HepG2 (cell line): ENCODE measurements around the gene TXNDC11. TPM values are rescaled to one million over a fixed set of nuclear protein-coding genes. Genes with fewer than 3 reads are reported as not detected.

Experiments used
- ATAC-seq: fragments of 200-7000 bp; cut with Tn5 transposase; 3 replicates; pipeline ENCODE4 v1.9.1; 2020; ENCODE audit warnings: mild to moderate bottlenecking, moderate library complexity
- BruUV-seq: library from RNA; stranded (reverse); fragments of 400-500 nt; replicated peaks from 2 replicates; lab custom pipeline; 2021; lab: Mats Ljungman, UMichigan
- CTCF ChIA-PET: fragments of 300-600 bp; formaldehyde crosslinking; extraction: SDS; loops from one replicate; lab custom pipeline; 2021; ENCODE audit warnings: low total read pairs, inconsistent platforms, low intra/inter-chr PET ratio; lab: Yijun Ruan, JAX
- POLR2A ChIA-PET: fragments of 350-600 bp; sonication (Branson Sonifier 250); formaldehyde crosslinking; loops from one replicate; lab custom pipeline; 2020; ENCODE audit warnings: antibody characterized with exemption, inconsistent platforms; lab: Yijun Ruan, JAX
- DNase-seq: peaks from one replicate; pipeline ENCODE4 v3.0.0-alpha.2; 2015; ENCODE audit warnings: low spot score
- FAIRE-seq: peaks from 3 replicates; lab custom pipeline; 2011; peaks lifted over from hg19 to GRCh38; lab: Jason Lieb, UNC
- H2AFZ ChIP-seq: one replicate; pipeline ENCODE4 v1.6.1; 2011; ENCODE audit warnings: low read length, inconsistent platforms
- H3K27ac ChIP-seq: fragments of 300-600 bp; 3 replicates; pipeline ENCODE4 v1.8.0; 2011; ENCODE audit warnings: mixed run types, mild to moderate bottlenecking, mixed read lengths, low read length, inconsistent platforms; ENCODE audit not compliant: insufficient read depth; ENCODE audit errors: extremely low read length
- H3K27me3 ChIP-seq, 2 experiments: fragments of 200-600 bp in 1 of 2; 2 replicates in 1 of 2; 3 replicates in 1 of 2; pipeline versions ENCODE4 v1.6.0 to v1.8.0; 2011; ENCODE audit warnings: low read length in 2 of 2, mild to moderate bottlenecking in 2 of 2, moderate library complexity in 2 of 2, inconsistent platforms in 1 of 2; ENCODE audit not compliant: insufficient read depth in 2 of 2, control insufficient read depth in 1 of 2
- H3K36me3 ChIP-seq, 2 experiments: fragments of 200-600 bp in 1 of 2; replicated peaks in 1 of 2; 2 replicates in 1 of 2; 3 replicates in 1 of 2; pipeline versions ENCODE4 v1.5.1 to v1.8.0; 2011; ENCODE audit warnings: low read length in 2 of 2, inconsistent platforms in 1 of 2; ENCODE audit not compliant: insufficient read depth in 2 of 2, control insufficient read depth in 1 of 2
- H3K4me1 ChIP-seq: 2 replicates; pipeline ENCODE4 v1.5.1; 2012; ENCODE audit warnings: low read length, inconsistent platforms; ENCODE audit not compliant: insufficient read depth
- H3K4me2 ChIP-seq: 2 replicates; pipeline ENCODE4 v1.6.0; 2011; ENCODE audit warnings: low read depth, low read length, inconsistent platforms
- H3K4me3 ChIP-seq, 3 experiments: fragments of 200-600 bp in 1 of 3; sonication (generic), shearing (Covaris generic) in 1 of 3; replicated peaks in 1 of 3; 2 replicates each; pipeline ENCODE4 v1.5.1; 2011 to 2016; ENCODE audit warnings: low read length in 3 of 3, inconsistent platforms in 2 of 3, low read depth in 2 of 3, mild to moderate bottlenecking in 2 of 3, control low read depth in 1 of 3, mixed read lengths in 1 of 3; ENCODE audit not compliant: insufficient read depth in 1 of 3
- H3K79me2 ChIP-seq: one replicate; pipeline ENCODE4 v1.6.1; 2011; ENCODE audit warnings: low read length, inconsistent platforms; ENCODE audit not compliant: insufficient read depth
- H3K9ac ChIP-seq: 2 replicates; pipeline ENCODE4 v1.6.0; 2011; ENCODE audit warnings: mild to moderate bottlenecking, low read depth, low read length, inconsistent platforms; ENCODE audit not compliant: insufficient read depth
- H3K9me3 ChIP-seq: 2 replicates; pipeline ENCODE4 v1.5.1; 2012; ENCODE audit warnings: mild to moderate bottlenecking, low read length
- H4K20me1 ChIP-seq: 2 replicates; pipeline ENCODE4 v1.6.0; 2011; ENCODE audit warnings: inconsistent platforms, mild to moderate bottlenecking, low read length, moderate library complexity; ENCODE audit not compliant: insufficient read depth
- EED ChIP-seq: sonication (generic); formaldehyde crosslinking; IDR thresholded peaks from 2 replicates; pipeline ENCODE4 v1.5.0; 2020; ENCODE audit warnings: mild to moderate bottlenecking, missing genetic modification reagents
- HNRNPK ChIP-seq: fragments of 200-400 bp; formaldehyde crosslinking; IDR thresholded peaks from 2 replicates; pipeline ENCODE4 v1.6.1; 2018; ENCODE audit warnings: low read length, low read depth, moderate library complexity, mild to moderate bottlenecking; ENCODE audit not compliant: poor library complexity, severe bottlenecking
- TFDP1 ChIP-seq: IDR thresholded peaks from 2 replicates; pipeline ENCODE4 v1.6.1; 2016; ENCODE audit warnings: missing compliant biosample characterization, missing genetic modification reagents, borderline replicate concordance
- ZNF354B ChIP-seq: sonication (generic); formaldehyde crosslinking; IDR thresholded peaks from 2 replicates; pipeline ENCODE4 v1.8.0; 2022; ENCODE audit warnings: mild to moderate bottlenecking, missing genetic modification reagents
- WGBS: methylation state at CpG from one replicate; pipeline ENCODE4 v1.1.6; 2017; ENCODE audit warnings: low lambda C conversion rate; 5-methylcytosine and 5-hydroxymethylcytosine counted together
- in situ Hi-C: cut with HindIII; loops from 2 replicates; pipeline ENCODE4 v1.10.0; 2017; ENCODE audit warnings: low pct_unique_long_range_greater_than_20kb; ENCODE audit not compliant: extremely low pct_ligation_motif_present
- intact Hi-C: fragments of 100-400 bp; cut with micrococcal nuclease; formaldehyde crosslinking; loops from one replicate; pipeline ENCODE4 v1.10.0; 2022; ENCODE audit not compliant: unreplicated experiment
- polyA plus RNA-seq, 8 experiments: library from polyadenylated mRNA; depleted of rRNA in 3 of 8; stranded (reverse) in 7 of 8; unstranded in 1 of 8; fragments of >200 nt; fragmentation: Illumina TruSeq in 4 of 8; extraction: Trizol in 4 of 8; gene quantifications; 2 replicates each; pipeline versions ENCODE4 v1.2.1 to v1.2.3, GENCODE V29; 2011 to 2016; ENCODE audit warnings: low read depth in 4 of 8, missing spikeins in 1 of 8, mixed read lengths in 1 of 8; ENCODE audit not compliant: insufficient read depth in 1 of 8
- total RNA-seq, 5 experiments: library from RNA; depleted of rRNA; stranded (reverse); fragments of >200 nt; fragmentation: Illumina TruSeq; extraction: Trizol; gene quantifications; 2 replicates each; pipeline ENCODE4 v1.2.3, GENCODE V29; 2016; ENCODE audit warnings: low read depth in 1 of 5

The TXNDC11 gene
- total and polyA plus RNA-seq, 2 of the 13 experiments (the other 11 are each of a cell fraction or from before 2014, with no cell fraction given): 74.9 to 123 TPM

GRCh38 chr16:11729787-11730186 lies 12.9 kb downstream of the TXNDC11 start:
- ChIA-PET POLR2A (interaction anchor here (1.6 to 3.4 kb wide), 2 partner anchors 13 to 186 kb away, joined by 3 to 13 read pairs; partner anchors contain the start of genes GSPT1 and TXNDC11), CTCF (no interaction called here)
- peaks cover 2% of the 10 kb centered on the region for H4K20me1 ChIP-seq
- H3K27me3 ChIP-seq: no peaks in the 10 kb centered on the region
- H3K36me3 ChIP-seq: peaks cover 40 to 87% of the 10 kb centered on the region in 2 experiments
- no peak overlapping the region for H3K27ac ChIP-seq
- H3K4me3 ChIP-seq: no peak overlapping the region
- DNase-seq (no peak), FAIRE-seq (no peak), ATAC-seq (no peak)
- WGBS: 97% methylated on average over 3 of the region's 3 CpGs
- H3K4me2 ChIP-seq: no peak overlapping the region
- TF ChIP-seq EED (CRISPR knock-in tag) (no peak), ZNF354B (CRISPR knock-in tag) (0 out of 2 replicates have a peak, but pooled peaks have one; percentile 23)
- intact Hi-C loops (no loop called here), in situ Hi-C loops (no loop called here)
- no peaks in the 10 kb centered on the region for H3K9me3 ChIP-seq
- no TSS peak for BruUV-seq
- no peak overlapping the region for H2AFZ ChIP-seq
- H3K79me2 ChIP-seq: peaks cover 40% of the 10 kb centered on the region
- no peak overlapping the region for H3K9ac ChIP-seq
- H3K4me1 ChIP-seq: peaks cover 48% of the 10 kb centered on the region

DNA sequence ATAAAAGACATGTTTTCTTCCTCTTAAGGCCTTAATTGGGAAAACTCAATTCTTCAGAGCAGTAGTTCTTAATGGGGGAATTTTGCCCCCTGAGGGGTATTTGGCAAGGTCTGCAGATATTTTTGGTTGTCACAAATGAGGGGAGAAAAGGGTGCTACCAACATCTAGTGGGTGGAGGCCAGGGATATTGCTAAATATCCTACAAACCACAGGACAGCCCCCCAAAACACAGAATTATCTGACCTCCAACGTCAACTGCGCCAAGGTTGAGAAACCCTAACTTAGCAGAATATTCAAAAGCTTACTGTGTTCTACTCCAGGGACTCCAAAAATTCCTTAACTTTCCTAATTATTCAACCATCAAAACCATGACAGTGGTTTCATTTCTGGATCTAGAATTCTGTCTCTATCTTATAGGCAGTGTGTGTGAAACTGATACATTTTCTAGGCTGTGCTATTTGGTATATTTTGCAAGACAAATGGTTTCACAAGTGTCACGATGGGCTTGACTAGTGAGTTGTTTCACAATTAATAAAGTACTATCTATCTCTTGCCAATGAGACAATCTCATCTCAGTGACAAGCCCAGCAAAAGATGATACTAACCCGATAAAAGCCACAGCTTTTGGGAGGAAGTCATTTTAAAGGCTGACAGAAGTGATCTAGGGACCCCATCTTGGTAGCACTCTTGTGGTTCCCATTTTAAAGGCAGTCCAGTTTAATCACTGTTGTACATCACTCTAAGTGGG lies 14.7 kb downstream of the TXNDC11 start:
- BruUV-seq: no TSS peak
- peaks cover 47% of the 10 kb centered on the region for H3K4me1 ChIP-seq
- FAIRE-seq: no peak
- no peak for DNase-seq
- no peak for ATAC-seq
- H3K36me3 ChIP-seq: peaks cover 44 to 91% of the 10 kb centered on the region in 2 experiments
- no peak overlapping the region for H3K27ac ChIP-seq
- H3K27me3 ChIP-seq: no peaks in the 10 kb centered on the region
- H4K20me1 ChIP-seq: peaks cover 2% of the 10 kb centered on the region
- H3K4me2 ChIP-seq: no peak overlapping the region
- in situ Hi-C loops: no loop called here
- H3K79me2 ChIP-seq: peaks cover 38% of the 10 kb centered on the region
- no peaks in the 10 kb centered on the region for H3K9me3 ChIP-seq
- ChIA-PET CTCF (no interaction called here), POLR2A (interaction anchor here (3.4 kb wide), 1 partner anchor 15 kb away, joined by 13 read pairs; the partner anchor contains the start of gene TXNDC11)
- WGBS: 98% methylated on average over 4 of the region's 4 CpGs
- no peak for TF ChIP-seq TFDP1 (CRISPR knock-in tag)
- TF ChIP-seq HNRNPK: peak; percentile 9
- no peak overlapping the region for H2AFZ ChIP-seq
- intact Hi-C loops: no loop called here
- no peak overlapping the region for H3K4me3 ChIP-seq
- H3K9ac ChIP-seq: no peak overlapping the region
